Mucosa of descending colon (tissue), 3 donors: ENCODE measurements around the gene MEX3D. TPM values are rescaled to one million over a fixed set of nuclear protein-coding genes. Genes with fewer than 3 reads are reported as not detected.
"Not testable (repeated sequence)": the region's sequence is repeated elsewhere in the genome, so short reads cannot be mapped to it uniquely, and the experiment has no call there.

Experiments used
- ATAC-seq: fragments of 200-7000 bp; cut with Tn5 transposase; one replicate; pipeline ENCODE4 v1.9.1; 2020; ENCODE audit warnings: mild to moderate bottlenecking, moderate library complexity
- DNase-seq, 3 donors: peaks; one replicate each; pipeline ENCODE4 v3.0.0-alpha.2; 2020
- H3K36me3 ChIP-seq: fragments of 200-600 bp; one replicate; pipeline ENCODE4 v1.8.0; 2021; ENCODE audit warnings: low read depth, mild to moderate bottlenecking
- H3K4me1 ChIP-seq: fragments of 200-600 bp; one replicate; pipeline ENCODE4 v1.8.0; 2021; ENCODE audit warnings: low read depth, mild to moderate bottlenecking
- H3K4me3 ChIP-seq: fragments of 200-600 bp; one replicate; pipeline ENCODE4 v1.8.0; 2021; ENCODE audit warnings: mild to moderate bottlenecking
- H3K9me3 ChIP-seq: fragments of 200-600 bp; one replicate; pipeline ENCODE4 v1.8.0; 2021; ENCODE audit warnings: mild to moderate bottlenecking
- intact Hi-C, 2 donors: fragments of 100-400 bp; cut with DNase I in 1 of 2; cut with micrococcal nuclease in 1 of 2; formaldehyde crosslinking; loops; one replicate each; pipeline versions ENCODE4 v1.11.0 to v1.11.1; 2022; cut with DNase I, micrococcal nuclease
- total RNA-seq, 3 donors: library from RNA; stranded (reverse); fragmentation: NEBNext Ultra II Directional in 2 of 3; extraction: Animal tissue kit (Norgen Biotek cat#: 25700) in 2 of 3; gene quantifications; one replicate each; pipeline versions ENCODE4 v1.2.1 to v1.2.4, GENCODE V29; 2021 to 2023
- TF ChIP-seq, protein P1 (sequence below): fragments of 200-600 bp; IDR thresholded peaks from one replicate; pipeline ENCODE4 v1.8.0; 2022; ENCODE audit warnings: antibody characterized with exemption, mild to moderate bottlenecking
- donor health status: DM: no; HTN: no; CAD: no; lungs with moderate emphysema.
- donor health status: DM: no; HTN: no; CAD: no.
- donor health status: DM: no; HTN: yes; CAD: no.

The MEX3D gene
- total RNA-seq, 3 donors from 2014 or later = 21.3 to 28.1 (median 21.5) TPM

DNA sequence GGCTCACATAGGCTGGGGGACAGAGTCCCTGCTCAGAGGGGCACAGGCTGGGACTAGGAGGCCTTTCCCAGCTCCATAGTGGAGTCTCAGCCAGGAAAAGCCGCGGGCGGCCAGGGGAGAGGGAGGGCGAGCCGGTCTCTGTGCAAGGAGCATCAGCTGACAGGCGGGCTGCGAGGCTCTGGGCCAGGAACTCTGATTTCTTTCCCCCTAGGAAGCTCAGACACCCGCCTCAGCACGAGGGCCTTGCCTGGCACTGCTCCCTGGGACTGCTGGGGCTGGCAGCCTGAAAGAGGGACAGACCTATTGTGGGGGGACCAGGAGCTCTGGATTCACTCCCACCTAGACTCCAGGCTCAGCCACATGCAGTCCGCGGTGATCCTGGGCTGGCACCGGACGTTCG lies 46.5 kb downstream of the MEX3D start:
- DNase-seq (no peak), ATAC-seq (no peak)
- intact Hi-C loops = no loop called here

DNA sequence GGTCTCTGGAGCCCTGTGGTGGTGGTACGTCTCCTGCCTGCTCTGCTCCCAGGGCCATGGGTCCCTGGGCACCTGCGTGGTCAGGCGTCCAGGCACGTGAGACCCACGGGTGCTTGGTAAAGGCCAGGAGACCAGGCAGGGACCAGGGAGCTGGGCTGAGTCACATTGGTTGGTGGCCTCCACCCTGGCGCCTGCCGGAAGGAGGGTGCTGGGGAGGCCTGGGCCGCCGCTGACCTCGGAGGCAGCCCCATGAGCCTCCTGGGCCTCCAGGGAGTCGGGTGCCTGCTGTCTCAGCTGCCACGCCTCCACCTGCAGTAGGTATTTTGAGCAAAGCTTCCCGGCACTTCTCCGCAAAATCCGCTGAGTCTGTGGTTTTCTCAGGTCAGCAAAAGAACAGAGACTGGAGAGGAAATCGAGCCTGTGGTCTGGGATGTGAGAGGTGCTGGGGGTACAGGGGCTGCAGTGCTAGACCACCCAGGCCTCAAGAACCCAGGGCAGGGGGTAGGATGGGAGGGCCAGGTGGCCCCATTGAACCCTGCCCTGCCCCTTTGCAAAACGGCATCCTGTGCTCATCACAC lies 47.8 kb downstream of the MEX3D start:
- intact Hi-C loops = no loop called here
- no peak overlapping the region for H3K4me3 ChIP-seq
- TF ChIP-seq, protein P1, sequence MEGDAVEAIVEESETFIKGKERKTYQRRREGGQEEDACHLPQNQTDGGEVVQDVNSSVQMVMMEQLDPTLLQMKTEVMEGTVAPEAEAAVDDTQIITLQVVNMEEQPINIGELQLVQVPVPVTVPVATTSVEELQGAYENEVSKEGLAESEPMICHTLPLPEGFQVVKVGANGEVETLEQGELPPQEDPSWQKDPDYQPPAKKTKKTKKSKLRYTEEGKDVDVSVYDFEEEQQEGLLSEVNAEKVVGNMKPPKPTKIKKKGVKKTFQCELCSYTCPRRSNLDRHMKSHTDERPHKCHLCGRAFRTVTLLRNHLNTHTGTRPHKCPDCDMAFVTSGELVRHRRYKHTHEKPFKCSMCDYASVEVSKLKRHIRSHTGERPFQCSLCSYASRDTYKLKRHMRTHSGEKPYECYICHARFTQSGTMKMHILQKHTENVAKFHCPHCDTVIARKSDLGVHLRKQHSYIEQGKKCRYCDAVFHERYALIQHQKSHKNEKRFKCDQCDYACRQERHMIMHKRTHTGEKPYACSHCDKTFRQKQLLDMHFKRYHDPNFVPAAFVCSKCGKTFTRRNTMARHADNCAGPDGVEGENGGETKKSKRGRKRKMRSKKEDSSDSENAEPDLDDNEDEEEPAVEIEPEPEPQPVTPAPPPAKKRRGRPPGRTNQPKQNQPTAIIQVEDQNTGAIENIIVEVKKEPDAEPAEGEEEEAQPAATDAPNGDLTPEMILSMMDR = no peak
- no peaks in the 10 kb centered on the region for H3K9me3 ChIP-seq
- H3K36me3 ChIP-seq = no peaks in the 10 kb centered on the region
- H3K4me1 ChIP-seq = no peaks in the 10 kb centered on the region
- ATAC-seq = no peak
- no peak for DNase-seq

More for the DNA sequence above, 46.5 kb downstream of the MEX3D start:
- TF ChIP-seq, protein P1 = no peak
- H3K9me3 ChIP-seq = no peaks in the 10 kb centered on the region
- H3K4me1 ChIP-seq = no peaks in the 10 kb centered on the region
- no peak overlapping the region for H3K4me3 ChIP-seq
- no peaks in the 10 kb centered on the region for H3K36me3 ChIP-seq

DNA sequence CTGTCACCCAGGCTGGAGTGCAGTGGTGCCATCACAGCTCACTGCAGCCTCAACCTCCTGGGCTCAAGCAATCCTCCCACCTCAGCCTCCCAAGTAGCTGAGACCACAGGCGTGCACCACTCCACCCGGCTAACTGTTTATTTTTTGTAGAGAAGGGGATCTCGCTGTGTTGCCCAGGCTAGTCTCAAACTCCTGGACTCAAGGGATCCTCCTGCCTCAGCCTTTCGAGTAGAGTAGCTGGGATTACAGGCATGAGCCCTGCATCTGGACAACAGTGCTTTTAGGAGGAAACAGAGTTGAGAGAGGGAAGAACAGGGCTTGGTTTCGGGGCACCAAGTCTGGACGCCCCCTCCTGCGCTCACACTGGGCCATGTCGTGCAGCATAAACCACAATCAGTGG lies 48.3 kb downstream of the MEX3D start:
- H3K4me3 ChIP-seq, H3K36me3 ChIP-seq, H3K9me3 ChIP-seq, DNase-seq, ATAC-seq, intact Hi-C loops, H3K4me1 ChIP-seq: not testable (repeated sequence)

- intact Hi-C loops = no loop called here
- TF ChIP-seq, protein P1 = no peak
- Histone ChIP-seq H3K4me3 (no peak overlapping the region), H3K36me3 (no peaks in the 10 kb centered on the region), H3K4me1 (no peaks in the 10 kb centered on the region), H3K9me3 (no peaks in the 10 kb centered on the region)
- no peak for ATAC-seq
- no peak for DNase-seq
Measured at GRCh38 chr19:1518471-1518870, 49.7 kb downstream of the MEX3D start.

DNA sequence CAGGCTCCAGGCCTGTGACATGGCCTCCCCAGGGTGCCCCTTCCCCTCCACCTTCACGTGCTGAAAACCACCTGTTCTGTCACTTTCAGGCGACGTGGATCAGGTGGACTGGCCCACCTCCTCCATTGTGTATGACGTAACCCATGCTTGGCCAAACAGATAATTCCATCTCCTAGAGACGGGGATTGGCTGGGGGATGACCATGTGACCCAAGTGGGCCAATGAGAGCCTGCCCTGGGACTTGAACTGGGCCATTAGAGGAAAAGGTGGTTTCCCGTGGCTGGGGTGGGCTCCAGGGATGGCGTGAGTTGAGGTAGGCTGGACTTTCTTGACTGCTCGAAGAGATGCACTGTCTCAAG lies 51.8 kb downstream of the MEX3D start:
- H3K36me3 ChIP-seq = no peaks in the 10 kb centered on the region
- no peaks in the 10 kb centered on the region for H3K9me3 ChIP-seq
- no peaks in the 10 kb centered on the region for H3K4me1 ChIP-seq
- no peak for DNase-seq
- ATAC-seq = no peak
- TF ChIP-seq, protein P1 = no peak
- intact Hi-C loops = no loop called here
- H3K4me3 ChIP-seq = no peak overlapping the region

DNA sequence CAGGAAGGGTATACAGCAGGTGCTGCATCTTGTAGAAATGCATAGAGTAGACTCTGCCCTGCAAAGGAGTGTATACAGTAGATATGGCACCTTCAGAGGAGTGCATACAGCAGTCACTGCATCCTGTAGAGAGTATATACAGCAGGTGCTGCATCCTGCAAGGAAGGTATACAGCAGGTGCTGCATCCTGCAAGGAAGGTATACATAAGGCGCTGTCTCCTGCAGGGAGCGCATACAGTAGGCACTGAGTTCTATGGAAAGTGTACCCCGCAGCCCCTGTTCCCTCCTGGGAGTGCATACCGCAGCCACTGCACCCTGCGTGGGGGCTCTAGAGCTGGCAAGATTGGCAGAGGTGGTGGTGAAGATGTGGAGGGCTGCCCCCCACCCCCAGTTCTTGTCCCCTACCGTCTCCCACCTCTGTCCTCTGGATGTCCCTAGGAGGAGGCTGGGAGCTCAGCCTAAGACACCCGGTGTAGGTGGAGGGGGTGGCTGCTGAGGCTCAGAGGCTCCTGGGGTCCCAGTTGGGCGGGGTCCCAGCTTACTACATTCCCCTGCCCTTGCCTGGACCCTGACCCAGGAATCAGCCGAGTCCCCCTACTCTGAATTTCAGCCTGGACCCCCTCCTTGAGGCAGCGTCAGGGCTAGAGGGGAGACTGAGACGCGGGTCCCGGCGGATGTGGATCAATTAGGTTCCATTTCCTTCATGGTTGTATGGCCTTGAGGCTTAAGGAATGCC lies 53.0 kb downstream of the MEX3D start:
- Histone ChIP-seq H3K36me3 (no peaks in the 10 kb centered on the region), H3K9me3 (no peaks in the 10 kb centered on the region), H3K4me1 (no peaks in the 10 kb centered on the region), H3K4me3 (no peak overlapping the region)
- ATAC-seq (no peak), DNase-seq (no peak)
- TF ChIP-seq, protein P1 = no peak
- intact Hi-C loops = no loop called here
